Measurements from ENCODE around the gene AUH. TPM values are rescaled to one million over a fixed set of nuclear protein-coding genes. Genes with fewer than 3 reads are reported as not detected.

The AUH gene
- total and polyA plus RNA-seq, 10 of the 15 experiments (the other 5 are each of a cell fraction or from before 2014, with no cell fraction given) = 1.7 to 7.3 (median 4.6) TPM

- TF ChIP-seq BHLHE40 (IDR thresholded peaks at IDR 0.05; ENCODE audit: borderline replicate concordance in 1 of 2, low read depth in 2 of 2, low read length in 1 of 2) = no peak
- no peak for TF ChIP-seq PKNOX1 (IDR thresholded peaks at IDR 0.05)
- TF ChIP-seq PBX3 (IDR thresholded peaks at IDR 0.05; ENCODE audit: insufficient replicate concordance, low read depth, low read length) = no peak
- TF ChIP-seq EP300 (IDR thresholded peaks at IDR 0.05; ENCODE audit: borderline replicate concordance in 1 of 2, control insufficient read depth in 1 of 2, low read depth in 2 of 2, low read length in 2 of 2) = no peak
- no peak for TF ChIP-seq ATF2 (IDR thresholded peaks at IDR 0.05; ENCODE audit: low read length)
- no peak for TF ChIP-seq SUPT20H (IDR thresholded peaks at IDR 0.05; ENCODE audit: borderline replicate concordance, control insufficient read depth, low read depth, low read length)
- TF ChIP-seq ZNF217 (IDR thresholded peaks at IDR 0.05) = no peak
Observed at GRCh38 chr9:91403665-91404543, 42.2 kb upstream of the AUH start (continued).
